NT2/D1 (cell line): ENCODE results near the gene ADSS1.
A peak's percentile ranks its signal among the peaks of the same experiment; 100 is the strongest.

Source experiments
- DNase-seq: peaks from one replicate; pipeline ENCODE4 v3.0.0-alpha.2; 2011; ENCODE audit warnings: low read depth, low spot score
- H3K27me3 ChIP-seq: 2 replicates; pipeline ENCODE4 v1.6.0; 2011; ENCODE audit warnings: mild to moderate bottlenecking; ENCODE audit not compliant: insufficient read length, insufficient read depth
- H3K36me3 ChIP-seq: 2 replicates; pipeline ENCODE4 v1.6.1; 2011; ENCODE audit warnings: mild to moderate bottlenecking, low read length, mixed read lengths; ENCODE audit not compliant: insufficient read depth, insufficient read length
- H3K4me1 ChIP-seq: 2 replicates; pipeline ENCODE4 v1.5.1; 2011; ENCODE audit not compliant: insufficient read depth, insufficient read length
- H3K4me3 ChIP-seq: 2 replicates; pipeline ENCODE4 v1.5.1; 2011; ENCODE audit warnings: low read depth; ENCODE audit not compliant: insufficient read length
- H3K9ac ChIP-seq: 2 replicates; pipeline ENCODE4 v1.6.0; 2011; ENCODE audit warnings: low read depth; ENCODE audit not compliant: insufficient read length
- H3K9me3 ChIP-seq: 2 replicates; pipeline ENCODE4 v1.5.1; 2011; ENCODE audit warnings: mild to moderate bottlenecking, low read length; ENCODE audit not compliant: insufficient read depth
- SUZ12 ChIP-seq: IDR thresholded peaks from 2 replicates; pipeline ENCODE4 v1.6.1; 2011; ENCODE audit not compliant: insufficient read length, insufficient read depth; ENCODE audit errors: extremely low read depth
- YY1 ChIP-seq: IDR thresholded peaks from 2 replicates; pipeline ENCODE4 v1.6.1; 2011; ENCODE audit not compliant: insufficient read length, insufficient read depth
- ZNF274 ChIP-seq: IDR thresholded peaks from 2 replicates; pipeline ENCODE4 v1.6.1; 2011; ENCODE audit warnings: mild to moderate bottlenecking, low read depth, low read length

Gene ADSS1

GRCh38 chr14:104678901-104679705, 44.9 kb upstream of the ADSS1 start:
- TF ChIP-seq SUZ12 (no peak), YY1 (no peak), ZNF274 (no peak)
- DNase-seq, result no peak
- Histone ChIP-seq H3K4me3 (no peak overlapping the region), H3K9me3 (no peaks in the 10 kb centered on the region), H3K9ac (peak overlapping the region; percentile 95), H3K36me3 (no peaks in the 10 kb centered on the region), H3K27me3 (no peaks in the 10 kb centered on the region), H3K4me1 (peaks cover 37% of the 10 kb centered on the region)

GRCh38 chr14:104680056-104680805, 43.8 kb upstream of the ADSS1 start:
- no peaks in the 10 kb centered on the region for H3K27me3 ChIP-seq
- DNase-seq, result no peak
- H3K9ac ChIP-seq, result peak overlapping the region; percentile 95
- no peaks in the 10 kb centered on the region for H3K36me3 ChIP-seq
- peaks cover 37% of the 10 kb centered on the region for H3K4me1 ChIP-seq
- TF ChIP-seq SUZ12 (no peak), ZNF274 (no peak), YY1 (no peak)
- H3K4me3 ChIP-seq, result no peak overlapping the region
- no peaks in the 10 kb centered on the region for H3K9me3 ChIP-seq

- Histone ChIP-seq H3K9ac (peak overlapping the region; percentile 95), H3K27me3 (no peaks in the 10 kb centered on the region), H3K4me1 (peaks cover 33% of the 10 kb centered on the region), H3K36me3 (no peaks in the 10 kb centered on the region), H3K9me3 (no peaks in the 10 kb centered on the region), H3K4me3 (peak overlapping the region; percentile 39)
- TF ChIP-seq YY1 (no peak), SUZ12 (no peak), ZNF274 (no peak)
- DNase-seq, result no peak
These were observed 43.0 kb upstream of the ADSS1 start for GRCh38 chr14:104680806-104681688.

- no peaks in the 10 kb centered on the region for H3K27me3 ChIP-seq
- H3K9me3 ChIP-seq, result no peaks in the 10 kb centered on the region
- H3K9ac ChIP-seq, result peak overlapping the region; percentile 95
- peak overlapping the region; percentile 39 for H3K4me3 ChIP-seq
- TF ChIP-seq ZNF274 (no peak), YY1 (no peak), SUZ12 (no peak)
- peaks cover 31% of the 10 kb centered on the region for H3K4me1 ChIP-seq
- DNase-seq, result peak; percentile 71
- no peaks in the 10 kb centered on the region for H3K36me3 ChIP-seq
These were observed 42.3 kb upstream of the ADSS1 start for GRCh38 chr14:104681689-104682074.

GRCh38 chr14:104682107-104682593, 41.9 kb upstream of the ADSS1 start:
- no peak for TF ChIP-seq ZNF274
- TF ChIP-seq YY1, result no peak
- TF ChIP-seq SUZ12, result no peak
- peak overlapping the region; percentile 83 for H3K9ac ChIP-seq
- DNase-seq, result peak; percentile 89
- no peaks in the 10 kb centered on the region for H3K36me3 ChIP-seq
- peaks cover 32% of the 10 kb centered on the region for H3K4me1 ChIP-seq
- H3K4me3 ChIP-seq, result peak overlapping the region; percentile 9
- H3K9me3 ChIP-seq, result no peaks in the 10 kb centered on the region
- no peaks in the 10 kb centered on the region for H3K27me3 ChIP-seq

- H3K4me1 ChIP-seq, result peaks cover 37% of the 10 kb centered on the region
- TF ChIP-seq SUZ12, result no peak
- TF ChIP-seq YY1, result no peak
- TF ChIP-seq ZNF274, result no peak
- no peaks in the 10 kb centered on the region for H3K27me3 ChIP-seq
- no peak overlapping the region for H3K9ac ChIP-seq
- H3K4me3 ChIP-seq, result no peak overlapping the region
- no peak for DNase-seq
- H3K9me3 ChIP-seq, result no peaks in the 10 kb centered on the region
- no peaks in the 10 kb centered on the region for H3K36me3 ChIP-seq
These were observed 40.2 kb upstream of the ADSS1 start for GRCh38 chr14:104683653-104684448.
